SU-DHL-6 (cell line): Measurements from ENCODE around the gene AMN.

Experiments used
- H2AFZ ChIP-seq: fragments of 200-600 bp; sonication (generic); 2 replicates; pipeline ENCODE4 v1.6.1; 2014; ENCODE audit warnings: low read depth, mild to moderate bottlenecking, moderate library complexity, mixed read lengths, antibody characterized with exemption, low read length; ENCODE audit not compliant: severe bottlenecking
- H3F3A ChIP-seq: fragments of 200-600 bp; shearing (Covaris generic); 2 replicates; pipeline ENCODE4 v1.6.0; 2016; ENCODE audit warnings: antibody characterized with exemption, mild to moderate bottlenecking; ENCODE audit not compliant: insufficient read depth
- H3K27ac ChIP-seq: fragments of 200-600 bp; sonication (generic); 2 replicates; pipeline ENCODE4 v1.5.1; 2016; ENCODE audit warnings: low read depth, mild to moderate bottlenecking, low read length, moderate library complexity, mixed read lengths
- H3K27me3 ChIP-seq: fragments of 200-600 bp; sonication (generic), shearing (Covaris generic); 2 replicates; pipeline ENCODE4 v1.6.0; 2014; ENCODE audit warnings: mild to moderate bottlenecking, low read length
- H3K36me3 ChIP-seq: fragments of 200-600 bp; sonication (generic); 2 replicates; pipeline ENCODE4 v1.6.1; 2014; ENCODE audit warnings: mild to moderate bottlenecking, low read length, mixed read lengths
- H3K4me2 ChIP-seq: fragments of 300-600, 200-600 bp; shearing (Covaris generic), sonication (generic); 2 replicates; pipeline ENCODE4 v1.6.0; 2014; ENCODE audit warnings: low read length, low read depth, mild to moderate bottlenecking; ENCODE audit not compliant: poor library complexity, severe bottlenecking
- H3K4me3 ChIP-seq: fragments of 200-600 bp; sonication (generic); 2 replicates; pipeline ENCODE4 v1.5.1; 2014; ENCODE audit warnings: antibody characterized with exemption, low read length, mild to moderate bottlenecking, mixed read lengths; ENCODE audit not compliant: insufficient read depth, poor library complexity, severe bottlenecking
- H3K79me2 ChIP-seq: fragments of 200-600 bp; sonication (generic); 2 replicates; pipeline ENCODE4 v1.6.1; 2014; ENCODE audit warnings: mild to moderate bottlenecking, low read length, moderate library complexity; ENCODE audit not compliant: insufficient read depth
- H3K9ac ChIP-seq: fragments of 200-600 bp; sonication (generic); 2 replicates; pipeline ENCODE4 v1.7.0; 2014; ENCODE audit warnings: mild to moderate bottlenecking, low read length
- H3K9me2 ChIP-seq: fragments of 200-600 bp; sonication (generic); replicated peaks from 2 replicates; pipeline ENCODE4 v1.6.1; 2014; ENCODE audit warnings: low read length; ENCODE audit not compliant: insufficient read depth
- H3K9me3 ChIP-seq: fragments of 200-600 bp; sonication (generic); 2 replicates; pipeline ENCODE4 v1.6.1; 2014; ENCODE audit warnings: low read length, mixed read lengths; ENCODE audit not compliant: insufficient read depth
- H4K20me1 ChIP-seq: fragments of 200-600 bp; sonication (generic); 2 replicates; pipeline ENCODE4 v1.6.1; 2014; ENCODE audit warnings: low read depth, mild to moderate bottlenecking, antibody characterized with exemption, low read length, moderate library complexity, mixed read lengths
- EZH2phosphoT487 ChIP-seq: fragments of 200-600 bp; sonication (generic), shearing (Covaris generic); conservative IDR thresholded peaks from 2 replicates; pipeline ENCODE4 v1.6.1; 2018; ENCODE audit warnings: mild to moderate bottlenecking, antibody characterized with exemption, low read length, moderate library complexity, mixed read lengths
- TF ChIP-seq, protein P1 (sequence below): fragments of 200-600 bp; sonication (generic); IDR thresholded peaks from one replicate; pipeline ENCODE4 v1.5.1; 2017; ENCODE audit warnings: antibody characterized with exemption, mild to moderate bottlenecking, low read length, moderate library complexity; ENCODE audit not compliant: insufficient read depth, poor library complexity, severe bottlenecking

AMN gene

DNA sequence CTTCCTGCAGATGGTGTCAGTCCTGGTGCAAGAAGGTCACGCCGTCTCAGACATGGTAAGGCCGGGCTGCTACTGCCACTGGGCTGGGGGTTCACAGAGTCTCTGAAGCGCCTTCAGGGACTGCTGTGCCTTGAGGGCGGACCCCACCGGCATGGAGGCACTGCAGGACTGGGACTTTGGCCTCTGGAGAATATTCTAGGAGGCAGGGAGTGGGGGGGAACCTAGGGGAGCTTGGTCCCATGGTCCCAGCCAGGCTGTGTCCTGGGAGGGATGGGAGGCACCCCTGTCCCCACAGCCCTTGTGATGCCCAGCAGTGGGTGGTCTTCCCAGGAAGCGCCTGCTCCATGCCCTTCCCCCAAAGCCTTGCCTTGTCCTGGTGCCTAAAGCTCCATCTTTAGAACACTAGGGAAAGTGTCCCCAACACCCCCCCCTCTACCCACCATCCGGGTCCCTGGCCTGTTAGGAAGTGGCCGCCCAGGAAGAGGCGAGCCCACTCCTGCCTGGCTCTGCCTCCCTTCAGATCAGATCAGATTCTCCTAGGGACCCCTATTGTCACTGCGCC lies 1.5 kb downstream of the AMN start:
- TF ChIP-seq, protein P1, sequence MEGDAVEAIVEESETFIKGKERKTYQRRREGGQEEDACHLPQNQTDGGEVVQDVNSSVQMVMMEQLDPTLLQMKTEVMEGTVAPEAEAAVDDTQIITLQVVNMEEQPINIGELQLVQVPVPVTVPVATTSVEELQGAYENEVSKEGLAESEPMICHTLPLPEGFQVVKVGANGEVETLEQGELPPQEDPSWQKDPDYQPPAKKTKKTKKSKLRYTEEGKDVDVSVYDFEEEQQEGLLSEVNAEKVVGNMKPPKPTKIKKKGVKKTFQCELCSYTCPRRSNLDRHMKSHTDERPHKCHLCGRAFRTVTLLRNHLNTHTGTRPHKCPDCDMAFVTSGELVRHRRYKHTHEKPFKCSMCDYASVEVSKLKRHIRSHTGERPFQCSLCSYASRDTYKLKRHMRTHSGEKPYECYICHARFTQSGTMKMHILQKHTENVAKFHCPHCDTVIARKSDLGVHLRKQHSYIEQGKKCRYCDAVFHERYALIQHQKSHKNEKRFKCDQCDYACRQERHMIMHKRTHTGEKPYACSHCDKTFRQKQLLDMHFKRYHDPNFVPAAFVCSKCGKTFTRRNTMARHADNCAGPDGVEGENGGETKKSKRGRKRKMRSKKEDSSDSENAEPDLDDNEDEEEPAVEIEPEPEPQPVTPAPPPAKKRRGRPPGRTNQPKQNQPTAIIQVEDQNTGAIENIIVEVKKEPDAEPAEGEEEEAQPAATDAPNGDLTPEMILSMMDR, result no peak
- TF ChIP-seq EZH2phosphoT487, result no peak
- H4K20me1 ChIP-seq, result no peaks in the 10 kb centered on the region
- no peaks in the 10 kb centered on the region for H3K79me2 ChIP-seq
- H3K4me2 ChIP-seq, result no peak overlapping the region
- no peak overlapping the region for H2AFZ ChIP-seq
- H3K9me3 ChIP-seq, result no peaks in the 10 kb centered on the region
- H3K36me3 ChIP-seq, result no peaks in the 10 kb centered on the region
- H3K27me3 ChIP-seq, result no peaks in the 10 kb centered on the region
- H3F3A ChIP-seq, result no peaks in the 10 kb centered on the region
- H3K27ac ChIP-seq, result no peak overlapping the region
- H3K9me2 ChIP-seq, result no peaks in the 10 kb centered on the region
- H3K4me3 ChIP-seq, result no peak overlapping the region
- no peak overlapping the region for H3K9ac ChIP-seq

DNA sequence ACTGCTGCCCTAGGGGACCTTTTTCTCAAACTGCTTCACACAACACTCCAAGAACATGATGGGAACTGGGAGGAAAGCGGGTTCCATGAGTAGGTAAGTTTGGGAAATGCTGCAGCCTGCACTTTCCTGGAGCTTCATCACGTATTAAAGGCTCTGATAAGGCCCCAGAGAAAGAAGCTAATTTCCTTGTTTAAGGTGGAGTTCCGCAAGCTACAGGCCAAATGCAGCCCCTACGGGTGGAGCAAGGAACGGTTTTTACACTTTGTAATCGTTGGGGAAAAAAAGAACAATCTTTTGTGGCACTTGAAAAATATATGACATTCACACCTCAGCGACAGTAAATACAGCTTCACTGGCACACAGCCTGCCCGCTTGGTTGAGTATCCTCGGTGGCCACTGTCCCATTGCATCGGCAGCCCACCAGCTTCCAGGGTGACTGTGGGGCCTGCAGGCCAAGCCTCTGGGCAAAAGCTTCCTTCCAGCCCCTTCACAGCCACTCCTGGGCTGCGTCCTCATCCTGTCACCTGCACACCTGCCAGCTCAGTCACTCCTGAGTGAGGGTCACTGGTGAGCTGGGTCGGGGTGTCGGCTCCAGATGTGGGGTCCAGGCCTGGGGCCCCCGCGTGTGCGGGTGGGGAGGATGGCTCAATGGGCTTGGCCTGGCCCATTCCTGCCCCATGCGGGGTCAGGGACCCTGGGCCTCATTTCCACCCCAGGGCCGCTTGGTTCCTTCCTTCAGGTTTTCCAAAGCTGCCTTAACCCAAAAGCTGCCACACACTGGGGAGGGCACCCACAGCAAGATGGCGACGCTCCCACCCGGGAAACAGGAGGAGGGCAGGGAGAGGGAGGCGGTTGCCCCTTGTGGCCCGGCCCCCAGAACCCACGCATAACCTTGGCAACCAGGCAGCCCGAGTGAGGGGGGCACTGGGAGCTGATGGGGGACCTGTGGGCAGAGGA lies 2.4 kb downstream of the AMN start:
- Histone ChIP-seq H3K4me2 (no peak overlapping the region), H2AFZ (no peak overlapping the region), H3K9ac (no peak overlapping the region), H3K9me3 (no peaks in the 10 kb centered on the region), H3K27ac (no peak overlapping the region), H3F3A (no peaks in the 10 kb centered on the region), H3K4me3 (no peak overlapping the region), H3K9me2 (no peaks in the 10 kb centered on the region), H4K20me1 (no peaks in the 10 kb centered on the region), H3K36me3 (no peaks in the 10 kb centered on the region), H3K79me2 (no peaks in the 10 kb centered on the region), H3K27me3 (no peaks in the 10 kb centered on the region)
- TF ChIP-seq, protein P1, result no peak
- TF ChIP-seq EZH2phosphoT487, result no peak

DNA sequence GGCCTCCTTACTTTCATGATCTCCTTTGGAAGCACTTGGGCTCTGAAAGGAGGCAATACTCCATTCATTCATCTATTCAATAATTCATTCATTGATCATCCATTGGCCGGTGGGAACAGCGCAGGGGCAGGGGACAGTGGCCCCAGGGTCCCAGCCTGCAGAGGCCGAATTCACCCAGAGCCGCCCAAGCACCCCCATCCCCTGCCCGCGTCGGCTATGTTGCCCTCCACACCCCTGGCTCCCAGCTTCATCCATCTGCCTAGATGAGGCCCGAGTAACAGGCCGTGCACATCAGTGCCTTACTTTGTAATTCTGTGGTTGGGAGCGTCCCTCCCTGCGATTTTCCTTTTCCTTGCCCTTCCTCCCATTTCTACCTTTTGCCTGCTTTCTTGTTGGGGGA lies 3.2 kb downstream of the AMN start:
- Histone ChIP-seq H3K36me3 (no peaks in the 10 kb centered on the region), H3F3A (no peaks in the 10 kb centered on the region), H3K9me2 (no peaks in the 10 kb centered on the region), H3K4me2 (no peak overlapping the region), H3K9me3 (no peaks in the 10 kb centered on the region), H3K9ac (no peak overlapping the region), H3K27me3 (no peaks in the 10 kb centered on the region), H4K20me1 (no peaks in the 10 kb centered on the region), H2AFZ (no peak overlapping the region), H3K4me3 (no peak overlapping the region), H3K27ac (no peak overlapping the region), H3K79me2 (no peaks in the 10 kb centered on the region)
- TF ChIP-seq, protein P1, result no peak
- TF ChIP-seq EZH2phosphoT487, result no peak
